HG02884 (cell line): Measurements from ENCODE around the gene CHST12.
"Not testable (repeated sequence)": the region's sequence is repeated elsewhere in the genome, so short reads cannot be mapped to it uniquely, and the experiment has no call there.

ENCODE experiments used
- ATAC-seq: cut with Tn5 transposase; IDR thresholded peaks from one replicate; pipeline ENCODE4 v1.9.1; 2021; ENCODE audit warnings: mild to moderate bottlenecking, moderate library complexity; ENCODE audit not compliant: unreplicated experiment

The CHST12 gene

GRCh38 chr7:2453849-2454248 lies 50.4 kb downstream of the CHST12 start:
- not testable (repeated sequence) for ATAC-seq

GRCh38 chr7:2459674-2460073 lies 56.3 kb downstream of the CHST12 start:
- ATAC-seq = no peak

GRCh38 chr7:2460188-2460587 lies 56.8 kb downstream of the CHST12 start:
- no peak for ATAC-seq

- ATAC-seq = no peak
These were observed 57.2 kb downstream of the CHST12 start for GRCh38 chr7:2460641-2461040.

GRCh38 chr7:2461268-2462026 lies 58.0 kb downstream of the CHST12 start:
- ATAC-seq = no peak

- no peak for ATAC-seq
These were observed 59.3 kb downstream of the CHST12 start for GRCh38 chr7:2462731-2463130.

GRCh38 chr7:2465928-2466327 lies 62.5 kb downstream of the CHST12 start:
- no peak for ATAC-seq

GRCh38 chr7:2466675-2467074 lies 63.3 kb downstream of the CHST12 start:
- no peak for ATAC-seq

- ATAC-seq = no peak
These were observed 64.8 kb downstream of the CHST12 start for GRCh38 chr7:2468227-2468626.

GRCh38 chr7:2469460-2470203 lies 66.2 kb downstream of the CHST12 start:
- not testable (repeated sequence) for ATAC-seq

- no peak for ATAC-seq
These were observed 67.0 kb downstream of the CHST12 start for GRCh38 chr7:2470204-2471021.

- no peak for ATAC-seq
These were observed 67.6 kb downstream of the CHST12 start for GRCh38 chr7:2471022-2471329.

- ATAC-seq = no peak
These were observed 68.0 kb downstream of the CHST12 start for GRCh38 chr7:2471396-2471795.

- ATAC-seq = no peak
These were observed 69.3 kb downstream of the CHST12 start for GRCh38 chr7:2472739-2473138.

GRCh38 chr7:2473496-2474180 lies 70.2 kb downstream of the CHST12 start:
- ATAC-seq = no peak

- no peak for ATAC-seq
These were observed 70.8 kb downstream of the CHST12 start for GRCh38 chr7:2474224-2474623.

- ATAC-seq = no peak
These were observed 71.6 kb downstream of the CHST12 start for GRCh38 chr7:2474813-2475677.

- no peak for ATAC-seq
These were observed 72.2 kb downstream of the CHST12 start for GRCh38 chr7:2475678-2476015.

GRCh38 chr7:2476298-2476697 lies 72.9 kb downstream of the CHST12 start, which contains the start of gene GRIFIN:
GRIFIN (minus strand) TSS chr7:2476398; CDS start chr7:2476383, 15 bp downstream.
- ATAC-seq = no peak

GRCh38 chr7:2476776-2477446 lies 73.5 kb downstream of the CHST12 start:
- ATAC-seq = no peak
